Pancreas (tissue), 10 donors: ENCODE measurements around the gene RFT1. TPM values are rescaled to one million over a fixed set of nuclear protein-coding genes. Genes with fewer than 3 reads are reported as not detected.

ENCODE experiments used
- ATAC-seq, 4 donors: fragments of 200-7000 bp; cut with Tn5 transposase; one replicate each; pipeline versions ENCODE4 v1.8.0 to v1.9.1; 2020; ENCODE audit warnings: mild to moderate bottlenecking in 4 of 4, moderate library complexity in 4 of 4
- DNase-seq, 6 donors: peaks; one replicate each; pipeline ENCODE4 v3.0.0-alpha.2; 2020
- FAIRE-seq: peaks from 2 replicates; lab custom pipeline; 2012; peaks lifted over from hg19 to GRCh38; lab: Jason Lieb, UNC
- H3K27ac ChIP-seq, 4 donors: fragments of 200-600 bp; sonication (generic); 1 replicate in 3 of 4; 2 replicates in 1 of 4; pipeline versions ENCODE4 v1.5.0 to v1.8.0; 2020
- H3K27me3 ChIP-seq, 4 donors: fragments of 200-600 bp; one replicate each; pipeline ENCODE4 v1.8.0; 2021
- H3K36me3 ChIP-seq, 3 donors: fragments of 200-600 bp; sonication (generic) in 1 of 3; one replicate each; pipeline versions ENCODE4 v1.5.0 to v1.8.0; 2020 to 2021
- H3K4me1 ChIP-seq, 3 donors: fragments of 200-600 bp; one replicate each; pipeline ENCODE4 v1.8.0; 2021
- H3K4me3 ChIP-seq, 4 donors: fragments of 200-600 bp; sonication (generic) in 2 of 4; one replicate each; pipeline versions ENCODE4 v1.5.0 to v1.8.0; 2020 to 2021
- H3K9me3 ChIP-seq, 4 donors: fragments of 200-600 bp; one replicate each; pipeline ENCODE4 v1.8.0; 2021
- WGBS, 2 donors: extraction: QIAGEN DNeasy Blood & Tissue Kit; methylation state at CpG; one replicate each; pipeline ENCODE4 v1.1.7; 2013; 5-methylcytosine and 5-hydroxymethylcytosine counted together
- intact Hi-C, 3 donors: fragments of 100-400 bp; cut with DNase I; formaldehyde crosslinking; loops; one replicate each; pipeline versions ENCODE4 v1.11.1 to v1.14.2; 2022
- polyA plus RNA-seq, 2 donors: library from polyadenylated mRNA; stranded (reverse); fragments of 200-250 nt; gene quantifications; one replicate each; pipeline ENCODE4 v1.2.3, GENCODE V29; 2013
- total RNA-seq, 6 donors: library from RNA; stranded (reverse); fragmentation: NEBNext Ultra II Directional in 4 of 6; extraction: Animal tissue kit (Norgen Biotek cat#: 25700) in 4 of 6; gene quantifications; one replicate each; pipeline versions ENCODE4 v1.2.1 to v1.2.4, GENCODE V29; 2021 to 2023
- TF ChIP-seq, protein P1 (sequence below), 4 donors: fragments of 200-600 bp; sonication (generic) in 3 of 4; IDR thresholded peaks; one replicate each; pipeline versions ENCODE4 v1.5.0 to v1.8.0; 2021; ENCODE audit warnings: antibody characterized with exemption in 4 of 4
- donor health status: healthy with polysubstance abuse.
- donor health status: DM: no; HTN: no; CAD: no; lungs with moderate emphysema.
- donor health status: DM: no; HTN: no; CAD: no.
- donor health status: control.
- donor health status: control.
- donor health status: Bipolar disorder and iron deficiency.
- donor health status: DM: yes; HTN: yes; CAD: no.
- donor health status: DM: no; HTN: no; CAD: no.
- donor health status: DM: no; HTN: no; CAD: no.
- donor health status: DM: yes; HTN: yes; CAD: no.

The RFT1 gene
- total and polyA plus RNA-seq, 8 donors: 6.9 to 20.4 (median 15.0) TPM

DNA sequence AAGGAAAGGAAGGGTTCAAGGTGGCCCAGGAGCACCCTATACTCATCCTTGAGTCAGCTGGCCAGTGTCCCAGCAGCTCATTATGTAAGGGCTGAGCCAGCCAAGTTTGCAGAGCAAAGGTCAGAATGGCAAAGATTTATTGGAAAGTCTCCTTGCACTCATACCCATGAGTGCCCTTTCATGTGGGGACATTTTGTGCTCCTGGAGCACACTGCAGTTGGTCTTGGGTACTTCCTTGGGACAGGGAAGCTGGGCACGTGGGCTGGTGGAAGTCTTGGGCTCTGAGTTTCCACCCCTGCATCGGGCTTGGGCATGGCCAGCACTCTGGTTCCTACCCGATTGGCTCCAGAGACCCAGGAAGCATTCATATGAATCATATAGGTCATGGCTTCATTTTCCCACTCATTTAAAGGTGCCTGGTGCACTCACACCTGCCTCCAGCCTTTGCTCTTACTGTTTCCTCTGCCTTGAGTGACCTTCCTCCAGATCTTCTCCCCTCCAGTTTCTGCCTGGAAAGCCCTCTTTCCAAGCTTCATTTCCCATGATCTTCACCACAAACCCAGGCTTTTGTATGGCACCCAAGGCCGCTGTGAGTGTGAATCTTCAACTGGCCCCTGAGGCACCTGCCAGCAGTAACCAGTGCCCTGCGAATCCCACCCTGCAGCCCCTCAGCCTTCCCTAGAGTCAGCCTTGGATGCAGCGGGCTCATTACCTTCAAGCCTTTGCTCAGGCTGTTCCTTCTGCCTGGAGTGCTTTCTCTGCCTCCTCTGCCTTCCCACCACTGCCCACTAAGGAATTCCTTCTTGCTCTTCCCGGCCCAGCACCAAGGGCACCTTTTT lies 20.2 kb upstream of the RFT1 start:
- no peak for FAIRE-seq
- Histone ChIP-seq H3K36me3 (no peaks in the 10 kb centered on the region), H3K4me1 (peaks cover 57 to 72% (median 66%) of the 10 kb centered on the region in 3 donors), H3K9me3 (no peaks in the 10 kb centered on the region), H3K27me3 (no peaks in the 10 kb centered on the region), H3K27ac (peak overlapping the region; percentile 36 to 59 (median 55)), H3K4me3 (no peak overlapping the region)
- intact Hi-C loops: no loop called here
- TF ChIP-seq, protein P1, sequence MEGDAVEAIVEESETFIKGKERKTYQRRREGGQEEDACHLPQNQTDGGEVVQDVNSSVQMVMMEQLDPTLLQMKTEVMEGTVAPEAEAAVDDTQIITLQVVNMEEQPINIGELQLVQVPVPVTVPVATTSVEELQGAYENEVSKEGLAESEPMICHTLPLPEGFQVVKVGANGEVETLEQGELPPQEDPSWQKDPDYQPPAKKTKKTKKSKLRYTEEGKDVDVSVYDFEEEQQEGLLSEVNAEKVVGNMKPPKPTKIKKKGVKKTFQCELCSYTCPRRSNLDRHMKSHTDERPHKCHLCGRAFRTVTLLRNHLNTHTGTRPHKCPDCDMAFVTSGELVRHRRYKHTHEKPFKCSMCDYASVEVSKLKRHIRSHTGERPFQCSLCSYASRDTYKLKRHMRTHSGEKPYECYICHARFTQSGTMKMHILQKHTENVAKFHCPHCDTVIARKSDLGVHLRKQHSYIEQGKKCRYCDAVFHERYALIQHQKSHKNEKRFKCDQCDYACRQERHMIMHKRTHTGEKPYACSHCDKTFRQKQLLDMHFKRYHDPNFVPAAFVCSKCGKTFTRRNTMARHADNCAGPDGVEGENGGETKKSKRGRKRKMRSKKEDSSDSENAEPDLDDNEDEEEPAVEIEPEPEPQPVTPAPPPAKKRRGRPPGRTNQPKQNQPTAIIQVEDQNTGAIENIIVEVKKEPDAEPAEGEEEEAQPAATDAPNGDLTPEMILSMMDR (IDR thresholded peaks at IDR 0.05): no peak
- peak; percentile 74 to 78 (median 76) for ATAC-seq
- WGBS, 2 donors: 57 to 58% methylated on average over 7 of the region's 7 CpGs
- DNase-seq: peak in 5 of 6 donors; percentile 77 to 86 (median 82)

DNA sequence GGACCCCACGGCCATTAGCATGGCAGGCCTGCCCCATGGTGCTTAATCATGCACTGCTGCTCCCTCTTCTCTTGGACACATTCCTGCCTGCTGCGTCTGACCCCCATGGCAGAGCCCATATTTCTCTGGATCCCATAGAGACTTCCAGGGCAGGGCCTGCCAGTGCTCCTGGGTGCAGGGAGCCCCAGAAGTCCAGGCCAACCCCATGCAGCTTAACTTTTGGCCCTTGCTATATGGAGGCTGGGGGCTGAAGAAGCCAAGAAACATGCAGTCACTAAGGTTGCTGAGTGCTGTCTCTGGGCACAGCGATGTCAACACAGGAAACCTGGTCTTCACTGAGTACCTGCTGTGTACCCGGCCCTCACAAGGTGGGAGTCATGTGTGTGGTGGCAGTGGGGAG lies 19.5 kb upstream of the RFT1 start:
- peaks cover 56 to 72% (median 66%) of the 10 kb centered on the region in 3 donors for H3K4me1 ChIP-seq
- intact Hi-C loops: no loop called here
- 70 to 72% methylated on average over 4 of the region's 4 CpGs for WGBS, 2 donors
- FAIRE-seq: no peak
- TF ChIP-seq, protein P1 (IDR thresholded peaks at IDR 0.05): no peak
- peak in 1 of 4 donors; percentile 1 for ATAC-seq
- H3K9me3 ChIP-seq: no peaks in the 10 kb centered on the region
- H3K27ac ChIP-seq: peak overlapping the region in 1 of 4 donors; percentile 59
- no peaks in the 10 kb centered on the region for H3K27me3 ChIP-seq
- H3K4me3 ChIP-seq: no peak overlapping the region
- peak in 1 of 6 donors; percentile 18 for DNase-seq
- H3K36me3 ChIP-seq: no peaks in the 10 kb centered on the region

DNA sequence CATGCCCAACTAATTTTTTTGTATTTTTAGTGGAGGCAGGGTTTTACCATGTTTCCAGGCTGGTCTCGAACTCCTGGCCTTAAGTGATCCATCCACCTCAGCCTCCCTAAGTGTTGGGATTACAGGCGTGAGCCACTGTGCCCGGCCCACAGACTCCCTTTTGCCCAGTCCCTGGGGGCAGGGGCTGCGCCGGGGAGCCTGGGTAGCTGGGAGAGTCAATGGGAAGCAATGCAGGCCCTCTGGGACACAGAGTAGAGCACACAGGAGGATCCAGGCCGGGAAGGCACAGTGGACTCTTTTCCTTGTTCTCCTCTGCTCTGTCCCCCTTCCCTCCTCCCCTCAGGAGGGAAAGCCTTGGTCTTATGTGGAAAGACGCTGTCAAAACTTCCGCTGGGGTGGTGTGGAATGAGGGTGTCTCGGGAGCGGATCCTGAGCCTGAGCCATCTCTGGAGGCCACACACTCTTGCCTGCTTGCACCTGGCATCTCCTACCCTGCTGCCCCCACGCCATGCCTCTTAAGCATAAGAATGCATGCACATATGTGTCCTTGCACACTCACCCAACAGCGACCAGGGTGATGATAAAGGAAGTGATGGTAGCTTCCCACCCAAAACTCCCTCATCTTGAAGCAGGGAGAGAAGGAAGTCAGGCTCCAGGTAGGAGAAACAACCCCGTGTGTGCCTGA lies 18.9 kb upstream of the RFT1 start:
- no peak for FAIRE-seq
- H3K27ac ChIP-seq: no peak overlapping the region
- intact Hi-C loops: no loop called here
- DNase-seq: peak in 2 of 6 donors; percentile 19 to 22
- H3K4me3 ChIP-seq: no peak overlapping the region
- H3K27me3 ChIP-seq: no peaks in the 10 kb centered on the region
- H3K9me3 ChIP-seq: no peaks in the 10 kb centered on the region
- H3K36me3 ChIP-seq: no peaks in the 10 kb centered on the region
- H3K4me1 ChIP-seq: peaks cover 51 to 70% (median 67%) of the 10 kb centered on the region in 3 donors
- 92% methylated on average over 13 of the region's 13 CpGs for WGBS, 2 donors
- no peak for ATAC-seq
- TF ChIP-seq, protein P1 (IDR thresholded peaks at IDR 0.05): no peak

DNA sequence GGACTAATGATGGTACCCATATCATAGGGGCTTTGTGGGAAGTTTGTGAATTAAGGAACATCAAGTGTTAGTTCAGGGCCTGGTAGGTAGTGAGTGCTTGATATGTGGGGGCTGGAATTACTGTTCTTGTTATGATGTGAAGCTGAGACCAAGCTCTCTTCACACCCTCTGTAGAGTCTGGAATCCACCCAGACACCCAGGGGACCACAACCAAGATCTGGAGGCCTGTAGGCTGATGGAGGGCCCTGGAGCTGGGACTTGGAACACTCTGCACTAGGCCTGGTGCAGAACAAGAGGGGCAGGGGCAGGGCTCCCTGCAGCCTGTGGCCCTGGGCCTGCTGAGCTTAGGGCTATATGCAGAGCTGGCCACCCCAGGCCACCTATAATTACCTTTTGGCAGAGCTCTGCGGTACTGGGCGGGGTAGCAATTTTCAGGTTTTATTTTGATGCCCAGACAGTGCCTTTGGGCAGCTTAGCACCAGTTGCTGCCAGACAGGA lies 17.7 kb upstream of the RFT1 start:
- H3K27ac ChIP-seq: peak overlapping the region in 1 of 4 donors; percentile 44

More for the DNA sequence above, 17.7 kb upstream of the RFT1 start:
- peak in 1 of 6 donors; percentile 15 for DNase-seq
- TF ChIP-seq, protein P1 (IDR thresholded peaks at IDR 0.05): no peak
- no peak for ATAC-seq
- no peak for FAIRE-seq
- Histone ChIP-seq H3K36me3 (no peaks in the 10 kb centered on the region), H3K27me3 (no peaks in the 10 kb centered on the region), H3K9me3 (no peaks in the 10 kb centered on the region), H3K4me1 (peaks cover 48 to 65% (median 58%) of the 10 kb centered on the region in 3 donors), H3K4me3 (no peak overlapping the region)
- 78 to 85% methylated on average over 2 of the region's 2 CpGs for WGBS, 2 donors
- intact Hi-C loops: no loop called here
